Gastrocnemius medialis (tissue), 4 donors: ENCODE measurements around the gene PRSS3. TPM values are rescaled to one million over a fixed set of nuclear protein-coding genes. Genes with fewer than 3 reads are reported as not detected.
"Not testable (repeated sequence)": the region's sequence is repeated elsewhere in the genome, so short reads cannot be mapped to it uniquely, and the experiment has no call there.

Experiments
- ATAC-seq, 2 donors: fragments of 150-250 bp; one replicate each; pipeline ENCODE4 v1.9.1; 2016
- DNase-seq, 2 donors: peaks; one replicate each; pipeline ENCODE4 v3.0.0-alpha.2; 2019
- H3K27ac ChIP-seq, 4 donors: fragments of 200-600 bp; sonication (generic); 1 replicate in 1 of 4; 2 replicates in 3 of 4; pipeline ENCODE4 v1.5.1; 2016 to 2018; ENCODE audit warnings: mild to moderate bottlenecking in 2 of 4, moderate library complexity in 1 of 4
- H3K27me3 ChIP-seq, 3 donors: fragments of 200-600 bp; sonication (generic) in 2 of 3; 1 replicate in 1 of 3; 2 replicates in 2 of 3; pipeline versions ENCODE4 v1.5.1 to v1.6.0; 2016 to 2019; ENCODE audit warnings: mild to moderate bottlenecking in 1 of 3, moderate library complexity in 1 of 3
- H3K36me3 ChIP-seq, 2 donors: fragments of 200-600 bp; sonication (generic) in 1 of 2; one replicate each; pipeline ENCODE4 v1.5.1; 2017 to 2018
- H3K4me1 ChIP-seq, 2 donors: fragments of 200-600 bp; sonication (generic) in 1 of 2; one replicate each; pipeline ENCODE4 v1.5.1; 2016 to 2017; ENCODE audit warnings: mild to moderate bottlenecking in 2 of 2
- H3K4me3 ChIP-seq, 4 donors: fragments of 200-600 bp; sonication (generic) in 3 of 4; 1 replicate in 1 of 4; 2 replicates in 3 of 4; pipeline ENCODE4 v1.5.1; 2016 to 2019; ENCODE audit warnings: mild to moderate bottlenecking in 2 of 4
- H3K9me3 ChIP-seq, 3 donors: fragments of 200-600 bp; sonication (generic) in 2 of 3; 1 replicate in 1 of 3; 2 replicates in 2 of 3; pipeline ENCODE4 v1.5.1; 2016 to 2019
- POLR2A ChIP-seq, 2 donors: fragments of 450-650 bp; IDR thresholded peaks; one replicate each; pipeline ENCODE4 v1.6.1; 2017; ENCODE audit warnings: antibody characterized with exemption in 2 of 2, mild to moderate bottlenecking in 2 of 2, moderate library complexity in 2 of 2
- in situ Hi-C, 4 donors: fragments of 200-750 bp; cut with MboI; loops; one replicate each; pipeline versions ENCODE4 v1.15.0 to v1.8.0; 2017; ENCODE audit warnings: low sequenced_read_pairs in 4 of 4
- intact Hi-C: fragments of 100-400 bp; cut with DNase I; formaldehyde crosslinking; loops from one replicate; pipeline ENCODE4 v1.15.1; 2023; ENCODE audit warnings: low total_unique reads
- total RNA-seq, 4 donors: library from RNA; depleted of rRNA; stranded (reverse); fragments of >200 nt; gene quantifications; one replicate each; pipeline versions ENCODE4 v1.1.0 to v1.2.3, GENCODE V29; 2016
- TF ChIP-seq, protein P1 (sequence below), 5 experiments: fragments of 450-650 bp in 3 of 5; fragments of 200-600 bp in 2 of 5; sonication (generic) in 2 of 5; IDR thresholded peaks in 4 of 5; conservative IDR thresholded peaks in 1 of 5; 1 replicate in 4 of 5; 2 replicates in 1 of 5; pipeline ENCODE4 v1.5.1; 2016 to 2019; ENCODE audit warnings: antibody characterized with exemption in 5 of 5, mild to moderate bottlenecking in 3 of 5, moderate library complexity in 3 of 5

The PRSS3 gene
- total RNA-seq, 4 donors from 2014 or later = 0.46 TPM; not detected in 3

- in situ Hi-C loops (no loop called here), intact Hi-C loops (no loop called here)
- H3K4me1 ChIP-seq = peaks cover 69 to 74% of the 10 kb centered on the region in 2 donors
- no peak for ATAC-seq
- TF ChIP-seq POLR2A (IDR thresholded peaks at IDR 0.05) = no peak
- TF ChIP-seq, protein P1, sequence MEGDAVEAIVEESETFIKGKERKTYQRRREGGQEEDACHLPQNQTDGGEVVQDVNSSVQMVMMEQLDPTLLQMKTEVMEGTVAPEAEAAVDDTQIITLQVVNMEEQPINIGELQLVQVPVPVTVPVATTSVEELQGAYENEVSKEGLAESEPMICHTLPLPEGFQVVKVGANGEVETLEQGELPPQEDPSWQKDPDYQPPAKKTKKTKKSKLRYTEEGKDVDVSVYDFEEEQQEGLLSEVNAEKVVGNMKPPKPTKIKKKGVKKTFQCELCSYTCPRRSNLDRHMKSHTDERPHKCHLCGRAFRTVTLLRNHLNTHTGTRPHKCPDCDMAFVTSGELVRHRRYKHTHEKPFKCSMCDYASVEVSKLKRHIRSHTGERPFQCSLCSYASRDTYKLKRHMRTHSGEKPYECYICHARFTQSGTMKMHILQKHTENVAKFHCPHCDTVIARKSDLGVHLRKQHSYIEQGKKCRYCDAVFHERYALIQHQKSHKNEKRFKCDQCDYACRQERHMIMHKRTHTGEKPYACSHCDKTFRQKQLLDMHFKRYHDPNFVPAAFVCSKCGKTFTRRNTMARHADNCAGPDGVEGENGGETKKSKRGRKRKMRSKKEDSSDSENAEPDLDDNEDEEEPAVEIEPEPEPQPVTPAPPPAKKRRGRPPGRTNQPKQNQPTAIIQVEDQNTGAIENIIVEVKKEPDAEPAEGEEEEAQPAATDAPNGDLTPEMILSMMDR (IDR thresholded peaks at IDR 0.05 in 4 of 5, conservative IDR thresholded peaks at IDR 0.05 in 1 of 5) = no peak
- no peak overlapping the region for H3K27ac ChIP-seq
- H3K4me3 ChIP-seq = no peak overlapping the region
- DNase-seq = no peak
- H3K9me3 ChIP-seq = no peaks in the 10 kb centered on the region
- no peaks in the 10 kb centered on the region for H3K36me3 ChIP-seq
- no peaks in the 10 kb centered on the region for H3K27me3 ChIP-seq
These were observed 45.0 kb downstream of the PRSS3 start for GRCh38 chr9:33840381-33840780.

- Histone ChIP-seq H3K27ac (peak overlapping the region; percentile 10 to 76 (median 63)), H3K4me1 (peaks cover 46 to 73% of the 10 kb centered on the region in 2 donors)
These were observed 48.1 kb downstream of the PRSS3 start for GRCh38 chr9:33843312-33843961.

DNA sequence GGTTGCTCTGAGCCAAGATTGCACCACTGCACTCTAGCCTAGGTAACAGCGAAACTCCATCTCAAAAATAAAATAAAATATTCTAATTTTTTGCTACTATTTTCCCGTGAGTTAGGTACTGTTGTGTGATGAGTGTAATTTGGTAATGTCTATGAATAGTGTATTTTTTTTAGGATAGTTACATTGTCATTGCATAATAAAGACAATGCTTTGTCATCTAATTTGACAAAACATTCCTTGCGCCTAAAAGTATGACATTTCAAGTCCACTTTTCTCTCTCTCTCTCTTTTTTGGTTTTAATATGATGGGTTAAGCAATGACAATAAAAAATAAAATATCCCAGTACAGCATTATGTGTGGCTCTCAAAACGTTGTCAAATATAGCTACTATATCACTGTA lies 50.9 kb downstream of the PRSS3 start:
- H3K4me1 ChIP-seq = peaks cover 44 to 65% of the 10 kb centered on the region in 2 donors
- H3K27me3 ChIP-seq = no peaks in the 10 kb centered on the region
- in situ Hi-C loops (no loop called here), intact Hi-C loops (no loop called here)
- no peak for DNase-seq
- no peaks in the 10 kb centered on the region for H3K9me3 ChIP-seq
- no peaks in the 10 kb centered on the region for H3K36me3 ChIP-seq
- ATAC-seq = no peak
- H3K4me3 ChIP-seq = no peak overlapping the region
- H3K27ac ChIP-seq = peak overlapping the region in 1 of 4 donors; percentile 5
- no peak for TF ChIP-seq POLR2A (IDR thresholded peaks at IDR 0.05)
- TF ChIP-seq, protein P1 (IDR thresholded peaks at IDR 0.05 in 4 of 5, conservative IDR thresholded peaks at IDR 0.05 in 1 of 5) = no peak

More at GRCh38 chr9:33843312-33843961, 48.1 kb downstream of the PRSS3 start:
- Histone ChIP-seq H3K9me3 (no peaks in the 10 kb centered on the region), H3K36me3 (no peaks in the 10 kb centered on the region), H3K4me3 (no peak overlapping the region), H3K27me3 (no peaks in the 10 kb centered on the region)
- TF ChIP-seq POLR2A (IDR thresholded peaks at IDR 0.05) = no peak
- TF ChIP-seq, protein P1 (IDR thresholded peaks at IDR 0.05 in 4 of 5, conservative IDR thresholded peaks at IDR 0.05 in 1 of 5) = no peak
- in situ Hi-C loops (no loop called here), intact Hi-C loops (no loop called here)
- no peak for DNase-seq
- no peak for ATAC-seq

DNA sequence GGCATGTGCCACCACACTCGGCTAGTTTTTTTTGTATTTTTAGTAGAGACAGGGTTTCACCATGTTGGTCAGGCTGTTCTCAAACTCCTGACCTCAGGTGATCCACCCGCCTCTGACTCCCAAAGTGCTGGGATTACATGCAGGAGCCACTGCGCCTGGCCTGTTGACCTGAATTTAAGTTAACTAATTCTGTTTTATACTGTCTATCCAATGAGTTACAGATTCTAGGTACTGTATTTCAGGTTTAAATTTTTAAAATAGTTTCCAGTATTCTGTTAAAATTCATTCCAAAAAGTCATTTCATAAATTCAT lies 52.5 kb downstream of the PRSS3 start:
- Histone ChIP-seq H3K4me1 (peaks cover 44 to 65% of the 10 kb centered on the region in 2 donors), H3K27ac (peak overlapping the region in 3 of 4 donors; percentile 44 to 77 (median 63))
- H3K27me3 ChIP-seq, ATAC-seq, H3K9me3 ChIP-seq, intact Hi-C loops, H3K36me3 ChIP-seq, in situ Hi-C loops, H3K4me3 ChIP-seq, DNase-seq: not testable (repeated sequence)

Other genes starting within 250 kb of the PRSS3 start
- gene UBE2R2, start 21.6 kb downstream of the PRSS3 start, total RNA-seq = 10 to 100 TPM; 32.5 to 47.3 (median 41.9) TPM